Spleen (tissue), 11 donors: ENCODE data around the gene DTNBP1. TPM values are rescaled to one million over a fixed set of nuclear protein-coding genes. Genes with fewer than 3 reads are reported as not detected.
A peak's percentile ranks its signal among the peaks of the same experiment; 100 is the strongest.

Source experiments
- DNase-seq: peaks from one replicate; pipeline ENCODE4 v3.0.0-alpha.2; 2020
- H3K27ac ChIP-seq, 8 donors: fragments of 200-600 bp; sonication (generic) in 7 of 8; 1 replicate in 4 of 8; 2 replicates in 4 of 8; pipeline versions ENCODE4 v1.5.0 to v1.8.0; 2016 to 2021; ENCODE audit warnings: inconsistent platforms in 4 of 8, mild to moderate bottlenecking in 4 of 8, moderate library complexity in 1 of 8
- H3K27me3 ChIP-seq, 7 donors: fragments of 200-600 bp; sonication (generic) in 6 of 7; replicated peaks in 1 of 7; 1 replicate in 4 of 7; 2 replicates in 3 of 7; pipeline versions ENCODE4 v1.5.0 to v1.8.0; 2016 to 2021; ENCODE audit warnings: inconsistent platforms in 3 of 7, mild to moderate bottlenecking in 1 of 7
- H3K36me3 ChIP-seq, 6 donors: fragments of 200-600 bp; sonication (generic) in 5 of 6; 1 replicate in 4 of 6; 2 replicates in 2 of 6; pipeline versions ENCODE4 v1.5.0 to v1.8.0; 2016 to 2021; ENCODE audit warnings: inconsistent platforms in 2 of 6
- H3K4me1 ChIP-seq, 6 donors: fragments of 200-600 bp; sonication (generic) in 5 of 6; 1 replicate in 3 of 6; 2 replicates in 3 of 6; pipeline versions ENCODE4 v1.5.0 to v1.8.0; 2016 to 2021; ENCODE audit warnings: inconsistent platforms in 3 of 6
- H3K4me3 ChIP-seq, 8 donors: fragments of 200-600 bp; sonication (generic) in 7 of 8; 1 replicate in 4 of 8; 2 replicates in 4 of 8; pipeline versions ENCODE4 v1.5.0 to v1.8.0; 2016 to 2021; ENCODE audit warnings: inconsistent platforms in 4 of 8, mild to moderate bottlenecking in 4 of 8, moderate library complexity in 2 of 8
- H3K9me3 ChIP-seq, 8 donors: fragments of 200-600 bp; sonication (generic) in 7 of 8; 1 replicate in 4 of 8; 2 replicates in 4 of 8; pipeline versions ENCODE4 v1.5.0 to v1.8.0; 2016 to 2021; ENCODE audit warnings: inconsistent platforms in 4 of 8
- POLR2A ChIP-seq, 3 donors: fragments of 450-650 bp; IDR thresholded peaks; one replicate each; pipeline ENCODE4 v1.5.1; 2017; ENCODE audit warnings: antibody characterized with exemption in 3 of 3, mild to moderate bottlenecking in 1 of 3
- POLR2AphosphoS5 ChIP-seq, 3 donors: sonication (generic); formaldehyde crosslinking; IDR thresholded peaks; one replicate each; pipeline ENCODE4 v1.5.1; 2017; ENCODE audit warnings: antibody characterized with exemption in 3 of 3
- WGBS, 5 donors: extraction: QIAGEN DNeasy Blood & Tissue Kit in 3 of 5; methylation state at CpG; one replicate each; pipeline versions ENCODE4 v1.1.5 to v1.1.7; 2013 to 2018; 5-methylcytosine and 5-hydroxymethylcytosine counted together
- intact Hi-C: fragments of 100-400 bp; cut with DNase I; formaldehyde crosslinking; loops from one replicate; pipeline ENCODE4 v1.15.0; 2023; ENCODE audit warnings: low total_unique reads
- polyA plus RNA-seq, 3 donors: library from polyadenylated mRNA; stranded (reverse); fragments of 200-250 nt; gene quantifications; one replicate each; pipeline ENCODE4 v1.2.1, GENCODE V29; 2013
- total RNA-seq, 7 donors: library from RNA; depleted of rRNA in 3 of 7; stranded (reverse); fragments of >200 nt in 3 of 7; fragmentation: NEBNext Ultra II Directional in 4 of 7; extraction: Animal tissue kit (Norgen Biotek cat#: 25700) in 4 of 7; gene quantifications; one replicate each; pipeline versions ENCODE4 v1.1.0 to v1.2.1, GENCODE V29; 2016 to 2021
- TF ChIP-seq, protein P1 (sequence below), 11 experiments: fragments of 200-600 bp in 7 of 11; fragments of 450-650 bp in 4 of 11; sonication (generic) in 4 of 11; IDR thresholded peaks in 8 of 11; conservative IDR thresholded peaks in 3 of 11; 1 replicate in 7 of 11; 2 replicates in 4 of 11; pipeline versions ENCODE4 v1.4.0 to v1.8.0; 2016 to 2021; ENCODE audit warnings: antibody characterized with exemption in 11 of 11, inconsistent platforms in 4 of 11, mild to moderate bottlenecking in 1 of 11
- donor health status: healthy with polysubstance abuse.
- donor health status: DM: no; HTN: no; CAD: no; lungs with moderate emphysema.
- donor health status: DM: no; HTN: no; CAD: no.
- donor health status: Bipolar disorder and iron deficiency.
- donor health status: healthy.
- donor health status: DM: no; HTN: no; CAD: no.
- donor health status: DM: yes; HTN: yes; CAD: no.

The DTNBP1 gene
- total and polyA plus RNA-seq, 10 donors = 14.2 to 42.2 (median 32.3) TPM

- Histone ChIP-seq H3K9me3 (no peaks in the 10 kb centered on the region), H3K27me3 (no peaks in the 10 kb centered on the region), H3K27ac (peak overlapping the region in 5 of 8 donors; percentile 5 to 48 (median 24)), H3K36me3 (peaks cover 4 to 100% (median 50%) of the 10 kb centered on the region in 6 donors), H3K4me3 (no peak overlapping the region), H3K4me1 (peaks cover 0 to 53% (median 15%) of the 10 kb centered on the region in 6 donors)
- intact Hi-C loops = no loop called here
- no peak for DNase-seq
- TF ChIP-seq POLR2AphosphoS5 (IDR thresholded peaks at IDR 0.05) (peak in 2 of 3 donors; percentile 40 to 64), POLR2A (IDR thresholded peaks at IDR 0.05) (no peak)
- TF ChIP-seq, protein P1, sequence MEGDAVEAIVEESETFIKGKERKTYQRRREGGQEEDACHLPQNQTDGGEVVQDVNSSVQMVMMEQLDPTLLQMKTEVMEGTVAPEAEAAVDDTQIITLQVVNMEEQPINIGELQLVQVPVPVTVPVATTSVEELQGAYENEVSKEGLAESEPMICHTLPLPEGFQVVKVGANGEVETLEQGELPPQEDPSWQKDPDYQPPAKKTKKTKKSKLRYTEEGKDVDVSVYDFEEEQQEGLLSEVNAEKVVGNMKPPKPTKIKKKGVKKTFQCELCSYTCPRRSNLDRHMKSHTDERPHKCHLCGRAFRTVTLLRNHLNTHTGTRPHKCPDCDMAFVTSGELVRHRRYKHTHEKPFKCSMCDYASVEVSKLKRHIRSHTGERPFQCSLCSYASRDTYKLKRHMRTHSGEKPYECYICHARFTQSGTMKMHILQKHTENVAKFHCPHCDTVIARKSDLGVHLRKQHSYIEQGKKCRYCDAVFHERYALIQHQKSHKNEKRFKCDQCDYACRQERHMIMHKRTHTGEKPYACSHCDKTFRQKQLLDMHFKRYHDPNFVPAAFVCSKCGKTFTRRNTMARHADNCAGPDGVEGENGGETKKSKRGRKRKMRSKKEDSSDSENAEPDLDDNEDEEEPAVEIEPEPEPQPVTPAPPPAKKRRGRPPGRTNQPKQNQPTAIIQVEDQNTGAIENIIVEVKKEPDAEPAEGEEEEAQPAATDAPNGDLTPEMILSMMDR (IDR thresholded peaks at IDR 0.05 in 8 of 11, conservative IDR thresholded peaks at IDR 0.05 in 3 of 11) = no peak
- WGBS, 5 donors = 60 to 84% (median 69%) methylated on average over 18 to 19 of the region's 19 CpGs
These were observed 160.9 kb downstream of the DTNBP1 start for GRCh38 chr6:15501826-15502445.

DNA sequence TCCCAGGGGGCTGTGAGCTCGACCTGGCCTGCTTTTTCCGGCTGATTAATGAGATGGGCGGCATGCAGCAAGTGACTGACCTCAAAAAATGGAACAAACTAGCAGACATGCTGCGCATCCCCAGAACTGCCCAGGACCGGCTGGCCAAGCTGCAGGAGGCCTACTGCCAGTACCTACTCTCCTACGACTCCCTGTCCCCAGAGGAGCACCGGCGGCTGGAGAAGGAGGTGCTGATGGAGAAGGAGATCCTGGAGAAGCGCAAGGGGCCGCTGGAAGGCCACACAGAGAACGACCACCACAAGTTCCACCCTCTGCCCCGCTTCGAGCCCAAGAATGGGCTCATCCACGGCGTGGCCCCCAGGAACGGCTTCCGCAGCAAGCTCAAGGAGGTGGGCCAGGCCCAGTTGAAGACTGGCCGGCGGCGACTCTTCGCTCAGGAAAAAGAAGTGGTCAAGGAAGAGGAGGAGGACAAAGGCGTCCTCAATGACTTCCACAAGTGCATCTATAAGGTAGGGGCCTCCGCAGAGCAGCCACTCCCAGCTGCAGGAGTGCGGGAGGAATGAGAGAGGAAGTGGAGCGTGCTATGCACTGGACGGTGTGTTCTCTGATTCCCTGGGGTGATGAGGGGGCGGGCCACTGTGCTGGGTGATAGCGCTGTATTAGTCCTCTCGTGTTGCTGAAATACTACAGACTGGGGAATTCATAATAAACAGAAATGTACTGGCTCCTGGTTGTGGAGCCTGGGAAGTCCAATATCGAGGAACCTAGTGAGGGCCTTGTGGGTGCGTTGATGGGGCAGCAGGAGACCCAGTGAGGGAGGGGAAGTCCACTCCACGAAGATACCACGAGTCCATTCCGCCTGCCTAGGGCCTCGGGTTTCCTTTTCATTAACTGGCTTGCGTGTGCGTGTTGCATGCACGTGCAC is 161.7 kb downstream of the DTNBP1 start:
- WGBS, 5 donors = 85 to 94% (median 91%) methylated on average over 34 to 38 of the region's 38 CpGs
- no peaks in the 10 kb centered on the region for H3K27me3 ChIP-seq
- DNase-seq = peak; percentile 61
- H3K36me3 ChIP-seq = peaks cover 4 to 100% (median 53%) of the 10 kb centered on the region in 6 donors
- peak overlapping the region in 1 of 8 donors; percentile 39 for H3K27ac ChIP-seq
- peak in 1 of 3 donors; percentile 39 for TF ChIP-seq POLR2AphosphoS5 (IDR thresholded peaks at IDR 0.05)
- TF ChIP-seq, protein P1 (IDR thresholded peaks at IDR 0.05 in 8 of 11, conservative IDR thresholded peaks at IDR 0.05 in 3 of 11) = no peak
- H3K9me3 ChIP-seq = no peaks in the 10 kb centered on the region
- no peak overlapping the region for H3K4me3 ChIP-seq
- H3K4me1 ChIP-seq = peaks cover 0 to 48% (median 15%) of the 10 kb centered on the region in 6 donors
- intact Hi-C loops = no loop called here

DNA sequence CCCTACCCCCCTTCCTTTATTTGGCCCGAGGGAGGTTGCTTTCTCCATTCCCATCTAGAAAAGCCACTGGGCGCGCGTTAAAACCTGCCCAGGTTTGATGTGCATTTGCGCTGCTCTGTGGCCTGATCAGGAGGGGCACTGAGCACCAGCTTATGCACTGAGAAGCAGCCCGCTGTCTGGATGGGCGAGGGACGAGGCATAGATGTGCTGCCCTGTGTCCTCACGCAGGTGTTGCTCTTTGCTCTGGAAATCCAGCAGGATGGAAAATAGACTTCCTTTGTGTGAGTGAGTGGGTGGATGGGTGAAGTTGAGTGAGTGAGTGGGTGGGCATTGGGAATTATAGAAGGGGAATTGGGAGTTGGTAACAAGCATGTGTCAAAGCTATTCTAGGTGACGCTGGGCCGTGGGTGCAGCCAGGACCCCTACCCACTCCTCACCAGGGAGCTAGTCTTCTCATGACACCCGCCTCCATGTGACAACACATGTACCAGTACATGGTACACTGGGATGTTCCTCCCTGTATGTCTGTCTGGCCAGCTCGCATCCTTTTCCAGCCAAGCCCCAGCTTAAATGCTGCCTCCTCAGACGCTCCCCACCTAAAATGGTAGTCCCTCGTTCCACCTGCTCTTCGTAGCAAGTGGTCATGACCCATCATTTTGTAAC is 162.6 kb downstream of the DTNBP1 start:
- Histone ChIP-seq H3K4me1 (peaks cover 0 to 43% (median 8%) of the 10 kb centered on the region in 6 donors), H3K27ac (no peak overlapping the region), H3K9me3 (no peaks in the 10 kb centered on the region), H3K36me3 (peaks cover 4 to 100% (median 52%) of the 10 kb centered on the region in 6 donors), H3K27me3 (no peaks in the 10 kb centered on the region), H3K4me3 (no peak overlapping the region)
- TF ChIP-seq POLR2AphosphoS5 (IDR thresholded peaks at IDR 0.05) (no peak), POLR2A (IDR thresholded peaks at IDR 0.05) (no peak)
- TF ChIP-seq, protein P1 (IDR thresholded peaks at IDR 0.05 in 8 of 11, conservative IDR thresholded peaks at IDR 0.05 in 3 of 11) = no peak
- WGBS, 5 donors = 87 to 95% (median 92%) methylated on average over 16 of the region's 16 CpGs
- intact Hi-C loops = no loop called here
- no peak for DNase-seq
